ENCODE data around the gene BOD1. TPM values are rescaled to one million over a fixed set of nuclear protein-coding genes. Genes with fewer than 3 reads are reported as not detected.

The BOD1 gene
- total RNA-seq, 2 experiments from 2014 or later: 14.3 to 15.9 TPM

DNA sequence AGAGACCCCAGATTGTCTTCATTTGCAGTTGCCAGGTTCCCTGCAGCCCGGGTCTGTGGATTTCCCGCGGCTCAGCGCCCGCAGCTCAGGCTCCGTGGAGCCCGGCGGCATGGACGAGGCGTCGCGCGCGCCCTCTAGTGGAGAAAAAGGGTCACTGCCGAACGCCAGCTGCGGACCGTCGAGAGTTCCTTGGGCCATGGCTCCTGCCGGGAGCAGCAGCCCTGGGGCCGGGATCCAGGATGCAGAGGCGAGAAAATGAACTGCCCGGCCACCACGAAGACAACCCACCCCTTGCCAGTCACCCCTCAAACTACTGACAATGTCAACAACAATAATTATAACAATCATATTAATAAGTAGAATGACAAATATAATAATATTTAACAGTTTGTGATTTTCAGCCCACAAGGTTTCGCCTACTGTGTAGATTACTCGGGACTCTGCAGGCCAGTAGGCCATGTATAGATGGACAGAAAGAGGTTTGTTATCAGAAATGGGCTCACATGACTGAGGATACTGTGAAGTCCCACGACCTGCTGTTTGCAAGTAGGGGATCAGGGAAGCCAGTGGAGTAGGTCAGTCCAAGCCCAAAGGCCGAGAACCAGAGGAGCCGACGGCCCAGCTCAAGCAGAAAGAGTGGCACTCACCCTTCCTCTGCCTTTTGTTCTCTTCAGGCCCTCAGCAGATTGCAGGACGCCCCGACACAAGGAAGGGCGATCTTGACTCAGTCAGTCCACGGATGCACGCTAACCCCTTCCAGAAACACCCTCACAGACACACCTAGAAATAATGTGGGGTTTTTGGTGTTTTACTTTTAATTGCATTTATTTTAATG is 43.1 kb downstream of the BOD1 start:
- peak; percentile 60 for DNase-seq
- Mint-ChIP-seq H3K27ac (no peak overlapping the region), H3K36me3 (ENCODE audit: low read depth) (no peaks in the 10 kb centered on the region), H3K4me3 (no peak overlapping the region), H3K4me1 (no peaks in the 10 kb centered on the region), H3K9me3 (no peaks in the 10 kb centered on the region), H3K27me3 (peaks cover 20% of the 10 kb centered on the region)
- ChIA-PET CTCF (interaction anchor here (0.6 to 1.8 kb wide), 17 partner anchors 9 to 511 kb away, joined by 3 to 8 read pairs (median 4); partner anchors contain the start of gene BOD1), POLR2A (no interaction called here)

DNA sequence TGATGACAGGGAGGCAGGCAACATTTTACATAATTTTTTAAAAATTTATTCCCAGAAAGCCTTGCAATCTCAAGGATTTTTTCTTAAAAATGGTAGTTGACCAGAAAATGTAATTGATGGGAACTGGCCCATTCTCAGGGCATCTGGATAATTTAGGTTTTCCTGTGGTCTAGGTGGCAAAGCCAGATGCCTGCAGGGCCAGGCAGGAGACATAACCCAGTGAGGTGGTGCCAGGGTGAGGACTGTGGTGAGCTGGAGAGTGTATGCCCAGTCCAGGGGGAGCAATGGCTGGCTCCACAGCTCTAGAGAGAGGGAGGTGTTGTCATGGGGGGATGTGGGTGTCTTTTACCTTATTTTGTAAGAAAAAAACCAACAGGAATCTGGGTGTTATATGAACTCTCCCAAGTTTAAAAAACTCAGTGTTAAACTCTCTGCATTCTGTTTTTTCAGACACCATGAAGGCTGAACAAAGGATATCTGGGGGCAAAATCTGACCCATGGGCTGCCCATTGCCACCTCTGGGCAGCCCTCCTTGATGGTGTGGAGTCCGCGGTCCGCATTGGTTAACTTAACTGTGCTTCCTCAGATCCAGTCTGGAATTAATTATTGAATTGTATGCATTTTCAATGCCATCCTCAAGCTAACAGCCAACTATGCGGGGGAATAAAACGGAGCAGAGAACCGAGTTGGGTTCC is 43.9 kb downstream of the BOD1 start:
- ChIA-PET CTCF (interaction anchor here (0.9 to 1.8 kb wide), 15 partner anchors 9 to 401 kb away, joined by 3 to 8 read pairs (median 4); no protein-coding TSS in a partner anchor), POLR2A (no interaction called here)
- no peak for DNase-seq
- no peak overlapping the region for H3K4me3 Mint-ChIP-seq
- H3K4me1 Mint-ChIP-seq: no peaks in the 10 kb centered on the region
- H3K27ac Mint-ChIP-seq: no peak overlapping the region
- no peaks in the 10 kb centered on the region for H3K9me3 Mint-ChIP-seq
- H3K27me3 Mint-ChIP-seq: peaks cover 20% of the 10 kb centered on the region
- H3K36me3 Mint-ChIP-seq (ENCODE audit: low read depth): no peaks in the 10 kb centered on the region

GRCh38 chr5:173570321-173571090 is 45.9 kb downstream of the BOD1 start:
- H3K27me3 Mint-ChIP-seq: peaks cover 20% of the 10 kb centered on the region
- POLR2A ChIA-PET: no interaction called here
- no peak overlapping the region for H3K4me3 Mint-ChIP-seq
- no peaks in the 10 kb centered on the region for H3K9me3 Mint-ChIP-seq
- no peak for DNase-seq
- no peaks in the 10 kb centered on the region for H3K4me1 Mint-ChIP-seq
- H3K36me3 Mint-ChIP-seq (ENCODE audit: low read depth): no peaks in the 10 kb centered on the region
- CTCF ChIA-PET: interaction anchor here (0.9 to 1.1 kb wide), 2 partner anchors 10 to 19 kb away, joined by 3 read pairs; no protein-coding TSS in a partner anchor
- no peak overlapping the region for H3K27ac Mint-ChIP-seq

DNA sequence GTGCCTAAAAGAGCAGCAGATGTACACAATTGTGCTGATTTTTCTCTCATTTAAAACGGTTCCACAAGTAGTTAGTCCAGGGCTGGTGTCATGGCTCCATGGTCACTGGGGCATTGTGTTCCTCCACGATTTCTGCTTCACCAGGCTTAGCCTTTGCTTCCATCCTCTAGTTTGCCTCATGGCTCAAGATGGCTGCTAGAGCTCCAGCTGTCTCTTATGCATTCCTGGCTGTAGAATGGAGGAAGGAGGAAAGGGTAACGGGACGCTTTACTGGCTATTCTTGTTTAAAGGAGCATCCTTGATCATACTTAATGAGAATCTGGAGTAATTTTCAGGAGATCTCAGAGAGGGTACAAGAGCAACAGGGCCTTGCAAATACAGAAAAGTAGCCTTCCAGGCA is 47.7 kb downstream of the BOD1 start:
- DNase-seq: no peak
- Mint-ChIP-seq H3K36me3 (ENCODE audit: low read depth) (no peaks in the 10 kb centered on the region), H3K27me3 (peaks cover 15% of the 10 kb centered on the region), H3K9me3 (no peaks in the 10 kb centered on the region), H3K4me1 (no peaks in the 10 kb centered on the region), H3K4me3 (no peak overlapping the region), H3K27ac (no peak overlapping the region)
- POLR2A ChIA-PET: no interaction called here
- CTCF ChIA-PET: no interaction called here

- H3K9me3 Mint-ChIP-seq: no peaks in the 10 kb centered on the region
- POLR2A ChIA-PET: no interaction called here
These were observed 48.3 kb downstream of the BOD1 start for GRCh38 chr5:173568128-173568527.

GRCh38 chr5:173567548-173567947 is 48.9 kb downstream of the BOD1 start:
- no peaks in the 10 kb centered on the region for H3K4me1 Mint-ChIP-seq
- H3K36me3 Mint-ChIP-seq (ENCODE audit: low read depth): no peaks in the 10 kb centered on the region
- DNase-seq: no peak
- peaks cover 8% of the 10 kb centered on the region for H3K27me3 Mint-ChIP-seq
- H3K4me3 Mint-ChIP-seq: no peak overlapping the region
- no peak overlapping the region for H3K27ac Mint-ChIP-seq
- ChIA-PET POLR2A (no interaction called here), CTCF (no interaction called here)
- no peaks in the 10 kb centered on the region for H3K9me3 Mint-ChIP-seq

More at GRCh38 chr5:173568128-173568527, 48.3 kb downstream of the BOD1 start:
- H3K4me3 Mint-ChIP-seq: no peak overlapping the region
- DNase-seq: no peak
- no peaks in the 10 kb centered on the region for H3K4me1 Mint-ChIP-seq
- CTCF ChIA-PET: no interaction called here
- no peak overlapping the region for H3K27ac Mint-ChIP-seq
- no peaks in the 10 kb centered on the region for H3K36me3 Mint-ChIP-seq (ENCODE audit: low read depth)
- peaks cover 14% of the 10 kb centered on the region for H3K27me3 Mint-ChIP-seq

DNA sequence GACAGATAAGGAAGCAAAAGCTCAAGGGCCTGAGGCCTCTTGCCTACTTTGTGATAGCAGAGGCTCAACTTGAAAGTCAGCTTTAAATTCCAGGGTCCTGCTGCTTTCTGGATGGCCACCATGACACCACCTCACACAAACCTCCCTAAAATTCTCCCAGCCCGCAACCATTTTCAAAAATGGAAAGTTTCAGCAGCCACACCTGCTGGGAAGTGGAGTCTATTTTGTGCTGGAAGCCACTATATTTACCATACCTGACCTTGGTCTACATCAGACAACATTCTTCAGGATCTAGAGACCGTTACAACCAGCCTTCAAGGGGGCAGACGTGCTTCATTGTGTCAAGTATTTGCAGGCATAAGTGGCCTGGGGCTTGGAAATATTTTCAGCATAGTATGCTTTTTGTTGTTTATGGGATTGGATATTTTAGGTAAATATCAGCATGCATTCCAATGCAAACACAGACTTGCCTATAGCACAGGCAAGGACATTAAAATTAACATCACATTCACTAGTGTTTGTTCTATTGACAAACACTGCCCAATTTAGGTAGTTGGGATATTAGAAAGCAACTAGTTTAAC is 50.9 kb downstream of the BOD1 start:
- no peaks in the 10 kb centered on the region for H3K27me3 Mint-ChIP-seq
- H3K4me1 Mint-ChIP-seq: no peaks in the 10 kb centered on the region
- ChIA-PET POLR2A (no interaction called here), CTCF (no interaction called here)
- H3K27ac Mint-ChIP-seq: no peak overlapping the region
- no peaks in the 10 kb centered on the region for H3K36me3 Mint-ChIP-seq (ENCODE audit: low read depth)
- no peaks in the 10 kb centered on the region for H3K9me3 Mint-ChIP-seq
- DNase-seq: no peak
- H3K4me3 Mint-ChIP-seq: no peak overlapping the region

- CTCF ChIA-PET: interaction anchor here (1.5 kb wide), 1 partner anchor 9 kb away, joined by 7 read pairs; no protein-coding TSS in a partner anchor
- Mint-ChIP-seq H3K36me3 (ENCODE audit: low read depth) (no peaks in the 10 kb centered on the region), H3K4me1 (no peaks in the 10 kb centered on the region), H3K27ac (no peak overlapping the region), H3K9me3 (peaks cover 5% of the 10 kb centered on the region), H3K4me3 (no peak overlapping the region), H3K27me3 (no peaks in the 10 kb centered on the region)
- DNase-seq: no peak
- POLR2A ChIA-PET: no interaction called here
These were observed 52.3 kb downstream of the BOD1 start for GRCh38 chr5:173564106-173564505.

DNA sequence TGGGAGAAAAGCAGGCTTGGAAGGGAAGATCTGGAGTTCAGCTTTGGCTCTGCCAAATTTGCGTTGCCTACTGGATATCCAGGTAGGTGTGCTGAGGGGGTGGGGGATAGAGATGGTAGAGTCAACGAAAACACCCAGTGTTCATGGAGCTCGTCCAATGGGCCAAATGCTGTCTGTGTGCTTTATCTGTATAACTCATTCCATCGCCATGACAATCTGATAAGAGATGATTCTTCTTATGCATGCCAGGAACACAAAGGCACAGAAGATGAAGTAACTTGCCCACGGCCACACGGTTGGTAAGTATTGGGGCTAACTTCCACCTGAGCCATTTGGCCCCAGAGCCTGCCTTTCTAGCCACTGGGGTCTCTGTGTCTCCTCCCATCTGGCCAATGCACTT is 53.2 kb downstream of the BOD1 start:
- Mint-ChIP-seq H3K27ac (no peak overlapping the region), H3K36me3 (ENCODE audit: low read depth) (no peaks in the 10 kb centered on the region), H3K9me3 (peaks cover 5% of the 10 kb centered on the region), H3K4me1 (no peaks in the 10 kb centered on the region), H3K4me3 (no peak overlapping the region), H3K27me3 (no peaks in the 10 kb centered on the region)
- POLR2A ChIA-PET: no interaction called here
- CTCF ChIA-PET: interaction anchor here (1.5 kb wide), 1 partner anchor 10 kb away, joined by 7 read pairs; no protein-coding TSS in a partner anchor
- DNase-seq: no peak

GRCh38 chr5:173562451-173562850 is 54.0 kb downstream of the BOD1 start:
- ChIA-PET POLR2A (no interaction called here), CTCF (no interaction called here)
- Mint-ChIP-seq H3K36me3 (ENCODE audit: low read depth) (no peaks in the 10 kb centered on the region), H3K4me3 (no peak overlapping the region), H3K27ac (no peak overlapping the region), H3K27me3 (no peaks in the 10 kb centered on the region), H3K4me1 (no peaks in the 10 kb centered on the region), H3K9me3 (peaks cover 5% of the 10 kb centered on the region)
- no peak for DNase-seq

Measured in activated CD4-positive, alpha-beta memory T cell treated with anti-CD3 and anti-CD28 coated beads, Interleukin-2, amount 10 ng/mL, durations not matched to agents 7 days and 5 days (primary cell).